Naive thymus-derived CD4-positive, alpha-beta T cell (primary cell): ENCODE measurements around the gene SPSB4. TPM values are rescaled to one million over a fixed set of nuclear protein-coding genes. Genes with fewer than 3 reads are reported as not detected.

ENCODE experiments used
- ATAC-seq: fragments of 150-1000 bp; cut with Tn5 transposase; 2 replicates; pipeline ENCODE4 v1.10.0; 2021; ENCODE audit warnings: mild to moderate bottlenecking, moderate library complexity
- CTCF ChIA-PET: fragments of 350-600 bp; sonication (Branson Sonifier 250); formaldehyde crosslinking; loops from one replicate; lab custom pipeline; 2021; ENCODE audit warnings: antibody characterized with exemption; lab: Charles Lee
- POLR2A ChIA-PET: fragments of 350-600 bp; sonication (Branson Sonifier 250); formaldehyde crosslinking; loops from one replicate; lab custom pipeline; 2021; ENCODE audit warnings: antibody characterized with exemption, inconsistent platforms; lab: Charles Lee
- DNase-seq, 9 donors: peaks; one replicate each; pipeline versions ENCODE4 v3.0.0 to v3.0.0-alpha.2; 2020 to 2022; ENCODE audit warnings: mixed read lengths in 1 of 9
- H3K27ac ChIP-seq: one replicate; pipeline ENCODE4 v1.7.0; 2013; ENCODE audit warnings: mild to moderate bottlenecking, low read depth, low read length, moderate library complexity
- H3K27me3 ChIP-seq, 2 donors: one replicate each; pipeline ENCODE4 v1.7.0; 2013; ENCODE audit warnings: low read length in 2 of 2, mild to moderate bottlenecking in 2 of 2, moderate library complexity in 2 of 2; ENCODE audit not compliant: control insufficient read depth in 2 of 2, insufficient read depth in 2 of 2
- H3K36me3 ChIP-seq, 3 experiments: 1 replicate in 2 of 3; 2 replicates in 1 of 3; pipeline ENCODE4 v1.7.0; 2013; ENCODE audit warnings: low read length in 3 of 3, mild to moderate bottlenecking in 3 of 3, moderate library complexity in 1 of 3; ENCODE audit not compliant: insufficient read depth in 3 of 3, control insufficient read depth in 2 of 3
- H3K4me1 ChIP-seq, 2 donors: one replicate each; pipeline ENCODE4 v1.7.0; 2013; ENCODE audit warnings: low read length in 2 of 2, mild to moderate bottlenecking in 2 of 2, moderate library complexity in 1 of 2; ENCODE audit not compliant: control insufficient read depth in 2 of 2, insufficient read depth in 2 of 2
- H3K4me3 ChIP-seq: 2 replicates; pipeline ENCODE4 v1.7.0; 2013; ENCODE audit warnings: mild to moderate bottlenecking, low read length
- H3K9me3 ChIP-seq, 3 experiments: 1 replicate in 2 of 3; 2 replicates in 1 of 3; pipeline ENCODE4 v1.7.0; 2013; ENCODE audit warnings: low read length in 3 of 3; ENCODE audit not compliant: control insufficient read depth in 2 of 3
- H3K27ac Mint-ChIP-seq, 9 donors: one replicate each; pipeline ENCODE4 v1.8.0; 2020 to 2022; ENCODE audit warnings: mixed read lengths in 9 of 9, mild to moderate bottlenecking in 8 of 9, moderate library complexity in 5 of 9, inconsistent platforms in 2 of 9
- H3K27me3 Mint-ChIP-seq, 5 donors: one replicate each; pipeline ENCODE4 v1.8.0; 2021 to 2022; ENCODE audit warnings: mixed read lengths in 5 of 5, mild to moderate bottlenecking in 1 of 5
- H3K36me3 Mint-ChIP-seq, 5 donors: one replicate each; pipeline ENCODE4 v1.8.0; 2020 to 2022; ENCODE audit warnings: mixed read lengths in 5 of 5, mild to moderate bottlenecking in 3 of 5, inconsistent platforms in 1 of 5
- H3K4me1 Mint-ChIP-seq, 7 donors: one replicate each; pipeline ENCODE4 v1.8.0; 2020 to 2022; ENCODE audit warnings: mixed read lengths in 7 of 7, mild to moderate bottlenecking in 3 of 7, inconsistent platforms in 1 of 7
- H3K4me3 Mint-ChIP-seq, 10 donors: one replicate each; pipeline ENCODE4 v1.8.0; 2020 to 2022; ENCODE audit warnings: mild to moderate bottlenecking in 10 of 10, mixed read lengths in 10 of 10, moderate library complexity in 6 of 10, inconsistent platforms in 2 of 10
- H3K9me3 Mint-ChIP-seq, 11 donors: one replicate each; pipeline ENCODE4 v1.8.0; 2020 to 2022; ENCODE audit warnings: mixed read lengths in 11 of 11, mild to moderate bottlenecking in 4 of 11, inconsistent platforms in 1 of 11, moderate library complexity in 1 of 11
- intact Hi-C, 2 donors: fragments of 100-400 bp; cut with micrococcal nuclease; formaldehyde crosslinking; loops; one replicate each; pipeline ENCODE4 v1.15.1; 2023
- polyA plus RNA-seq, 2 donors: library from polyadenylated mRNA; unstranded; fragments of 300-500 nt; fragmentation: Illumina TruSeq; gene quantifications; one replicate each; pipeline ENCODE4 v1.2.3, GENCODE V29; 2021
- total RNA-seq, 6 experiments: library from RNA in 5 of 6; stranded (reverse) in 5 of 6; gene quantifications; 1 replicate in 5 of 6; 2 replicates in 1 of 6; pipeline ENCODE4 v1.2.3 and lab custom pipeline; 2021 to 2026

Gene SPSB4
- total and polyA plus RNA-seq, 7 experiments from 2014 or later: not detected

DNA sequence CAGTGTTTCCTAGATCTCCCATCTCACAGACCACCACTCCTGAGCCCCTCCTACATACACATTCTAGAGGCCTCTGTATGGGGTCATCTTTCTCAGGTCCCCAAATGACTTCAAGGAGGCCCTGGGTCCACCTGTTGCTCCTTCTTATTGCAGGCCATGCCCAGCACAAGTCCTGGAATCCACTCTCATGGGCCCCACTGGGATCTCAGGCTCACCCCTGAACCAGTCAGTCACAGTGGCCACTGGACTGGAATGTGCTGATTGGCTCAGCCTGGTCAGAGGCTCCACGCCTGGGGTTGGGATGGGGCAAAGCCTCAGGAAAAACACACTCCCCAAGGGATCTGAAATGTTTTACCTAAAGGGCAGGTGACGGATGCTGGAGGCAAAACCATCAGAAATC is 55.7 kb downstream of the SPSB4 start:
- Mint-ChIP-seq H3K36me3 (no peaks in the 10 kb centered on the region), H3K4me3 (no peak overlapping the region), H3K27ac (no peak overlapping the region), H3K9me3 (peaks cover 0 to 4% (median 0%) of the 10 kb centered on the region in 11 donors), H3K27me3 (peaks cover 0 to 6% (median 0%) of the 10 kb centered on the region in 5 donors), H3K4me1 (peaks cover 0 to 5% (median 0%) of the 10 kb centered on the region in 7 donors)
- ChIA-PET CTCF (interaction anchor here (2.5 kb wide), 1 partner anchor 8 kb away, joined by 7 read pairs; no protein-coding TSS in a partner anchor), POLR2A (no interaction called here)
- intact Hi-C loops: loop anchor here (1.0 to 5.0 kb wide), 4 partner anchors 86 to 209 kb away; no protein-coding TSS in a partner anchor
- ATAC-seq (no peak), DNase-seq (no peak)
- Histone ChIP-seq H3K4me1 (no peaks in the 10 kb centered on the region), H3K9me3 (no peaks in the 10 kb centered on the region), H3K27ac (no peak overlapping the region), H3K27me3 (no peaks in the 10 kb centered on the region), H3K4me3 (no peak overlapping the region), H3K36me3 (no peaks in the 10 kb centered on the region)

DNA sequence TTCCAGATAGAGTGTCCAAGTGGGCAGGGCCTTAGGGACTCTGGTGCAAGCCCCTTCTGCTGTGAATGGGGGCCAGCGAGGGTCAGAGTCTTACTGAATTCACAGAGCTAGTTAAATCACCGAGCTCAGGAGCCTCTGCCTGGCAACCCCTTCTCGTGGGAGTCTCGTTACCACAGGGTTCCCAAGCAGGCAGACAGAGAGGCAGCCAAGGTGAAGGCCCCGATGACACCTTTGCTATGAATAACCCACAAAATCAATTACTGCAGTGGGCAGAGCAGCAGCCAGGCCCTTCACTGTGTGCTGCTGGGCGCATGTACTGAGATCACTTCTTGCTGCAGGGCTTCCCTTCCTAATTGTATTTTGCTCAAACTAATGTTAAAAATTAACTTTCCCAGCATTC is 56.9 kb downstream of the SPSB4 start:
- no peaks in the 10 kb centered on the region for H3K27me3 ChIP-seq
- Mint-ChIP-seq H3K9me3 (peaks cover 0 to 4% (median 0%) of the 10 kb centered on the region in 11 donors), H3K36me3 (no peaks in the 10 kb centered on the region), H3K4me1 (peaks cover 0 to 5% (median 0%) of the 10 kb centered on the region in 7 donors), H3K4me3 (no peak overlapping the region), H3K27ac (no peak overlapping the region), H3K27me3 (peaks cover 0 to 10% (median 0%) of the 10 kb centered on the region in 5 donors)
- H3K36me3 ChIP-seq: no peaks in the 10 kb centered on the region
- no peaks in the 10 kb centered on the region for H3K4me1 ChIP-seq
- no peak overlapping the region for H3K4me3 ChIP-seq
- intact Hi-C loops: loop anchor here in 1 of 2 donors (5.0 kb wide), 1 partner anchor 149 kb away; no protein-coding TSS in a partner anchor
- no peak for ATAC-seq
- DNase-seq: no peak
- ChIA-PET POLR2A (no interaction called here), CTCF (no interaction called here)
- no peaks in the 10 kb centered on the region for H3K9me3 ChIP-seq
- no peak overlapping the region for H3K27ac ChIP-seq

DNA sequence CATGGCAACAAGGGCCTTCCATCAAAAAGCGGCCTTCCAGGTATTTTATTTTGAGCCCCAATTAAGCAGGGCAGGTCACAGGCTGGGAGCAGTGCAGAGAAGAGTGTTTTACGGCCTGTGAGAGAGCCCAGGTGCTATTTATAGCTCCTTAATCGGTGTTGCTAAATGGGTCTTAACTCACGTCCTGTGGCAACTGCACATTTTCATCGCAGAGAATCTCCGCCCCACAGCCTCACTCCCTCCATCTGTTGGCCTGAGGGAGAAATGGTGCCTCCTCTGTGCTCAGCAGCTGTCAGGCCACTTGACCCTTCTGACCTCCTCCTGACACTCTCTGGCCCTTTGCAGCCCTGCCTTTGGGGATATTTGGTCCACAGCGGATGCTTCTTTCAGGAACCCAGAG is 58.6 kb downstream of the SPSB4 start:
- POLR2A ChIA-PET: no interaction called here
- intact Hi-C loops: loop anchor here in 1 of 2 donors (5.0 kb wide), 1 partner anchor 148 kb away; no protein-coding TSS in a partner anchor
- Histone ChIP-seq H3K27ac (no peak overlapping the region), H3K4me3 (no peak overlapping the region), H3K4me1 (no peaks in the 10 kb centered on the region), H3K36me3 (no peaks in the 10 kb centered on the region), H3K27me3 (no peaks in the 10 kb centered on the region), H3K9me3 (no peaks in the 10 kb centered on the region)
- H3K9me3 Mint-ChIP-seq: peaks cover 0 to 4% (median 0%) of the 10 kb centered on the region in 11 donors
- no peak for DNase-seq
- CTCF ChIA-PET: interaction anchor here (0.7 kb wide), 1 partner anchor 9 kb away, joined by 3 read pairs; no protein-coding TSS in a partner anchor
- H3K27me3 Mint-ChIP-seq: peaks cover 0 to 15% (median 0%) of the 10 kb centered on the region in 5 donors
- no peaks in the 10 kb centered on the region for H3K36me3 Mint-ChIP-seq
- H3K4me3 Mint-ChIP-seq: no peak overlapping the region
- no peak overlapping the region for H3K27ac Mint-ChIP-seq
- ATAC-seq: no peak
- H3K4me1 Mint-ChIP-seq: peaks cover 0 to 5% (median 0%) of the 10 kb centered on the region in 7 donors

DNA sequence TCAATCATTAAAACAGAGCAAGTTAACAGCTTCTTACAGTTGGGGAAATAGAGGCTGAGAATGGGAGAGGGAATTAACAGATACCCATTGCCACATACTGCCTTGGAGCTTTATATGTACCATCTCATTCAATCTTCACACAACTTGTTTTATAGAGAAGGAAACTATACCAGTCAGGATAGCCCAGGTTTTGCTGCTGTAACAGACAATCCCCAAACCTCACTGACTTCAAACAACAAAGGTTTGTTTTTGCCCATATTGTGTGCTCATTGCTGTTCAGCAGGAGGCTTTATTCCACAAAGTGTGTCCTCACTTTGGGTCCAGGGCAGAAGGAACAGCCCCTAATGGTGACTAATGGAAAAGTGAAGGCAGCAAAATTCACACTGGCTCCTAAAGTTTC is 59.2 kb downstream of the SPSB4 start:
- no peak overlapping the region for H3K27ac Mint-ChIP-seq
- intact Hi-C loops: no loop called here
- Histone ChIP-seq H3K27me3 (no peaks in the 10 kb centered on the region), H3K4me3 (no peak overlapping the region), H3K9me3 (no peaks in the 10 kb centered on the region), H3K36me3 (no peaks in the 10 kb centered on the region), H3K27ac (no peak overlapping the region), H3K4me1 (no peaks in the 10 kb centered on the region)
- H3K27me3 Mint-ChIP-seq: peaks cover 0 to 15% (median 0%) of the 10 kb centered on the region in 5 donors
- H3K4me3 Mint-ChIP-seq: no peak overlapping the region
- no peak for DNase-seq
- no peak for ATAC-seq
- peaks cover 0 to 4% (median 0%) of the 10 kb centered on the region in 11 donors for H3K9me3 Mint-ChIP-seq
- H3K4me1 Mint-ChIP-seq: peaks cover 0 to 5% (median 0%) of the 10 kb centered on the region in 7 donors
- H3K36me3 Mint-ChIP-seq: no peaks in the 10 kb centered on the region
- ChIA-PET POLR2A (no interaction called here), CTCF (interaction anchor here (0.7 kb wide), 1 partner anchor 8 kb away, joined by 3 read pairs; no protein-coding TSS in a partner anchor)

DNA sequence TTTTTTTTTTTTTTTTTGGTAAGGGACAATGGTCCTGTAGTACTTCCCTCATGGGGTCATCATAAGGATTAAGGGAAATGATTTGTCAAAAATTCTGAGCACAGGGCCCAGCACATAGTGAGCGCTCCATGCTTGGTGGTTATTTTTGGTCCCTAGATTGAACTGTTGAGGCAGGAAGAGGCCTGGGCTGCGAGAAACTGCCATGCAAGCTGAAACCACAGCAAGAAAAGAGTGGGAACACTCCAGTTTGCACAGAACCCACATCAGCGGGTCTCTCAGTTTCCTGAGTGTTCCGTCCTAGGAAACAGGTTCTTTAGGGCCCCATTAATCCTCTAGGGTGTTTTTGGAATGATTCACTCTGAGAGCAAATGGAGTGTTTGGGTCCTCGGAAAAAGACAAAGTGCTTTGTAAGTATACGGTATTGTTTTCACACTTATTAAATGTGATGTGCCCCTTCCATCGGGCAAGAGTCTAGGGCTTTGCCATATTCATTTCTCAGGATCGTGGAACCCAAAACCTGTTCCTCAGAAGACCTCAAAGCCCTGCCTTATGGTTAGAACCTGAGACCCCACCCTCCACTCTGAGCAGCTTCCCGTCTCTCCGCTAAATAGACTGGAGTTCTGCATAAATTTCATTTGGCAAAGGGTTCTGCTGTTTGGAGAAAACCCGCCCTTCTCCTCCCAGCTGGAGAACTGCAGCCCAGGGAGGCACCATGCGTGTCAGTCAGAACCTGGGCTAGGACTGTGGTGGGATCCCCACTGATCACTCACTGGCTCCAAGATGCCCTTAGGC is 60.4 kb downstream of the SPSB4 start:
- Mint-ChIP-seq H3K4me1 (peaks cover 0 to 5% (median 0%) of the 10 kb centered on the region in 7 donors), H3K27ac (no peak overlapping the region), H3K9me3 (peaks cover 0 to 4% (median 0%) of the 10 kb centered on the region in 11 donors), H3K27me3 (peaks cover 0 to 15% (median 0%) of the 10 kb centered on the region in 5 donors), H3K4me3 (no peak overlapping the region), H3K36me3 (no peaks in the 10 kb centered on the region)
- no peaks in the 10 kb centered on the region for H3K36me3 ChIP-seq
- no peaks in the 10 kb centered on the region for H3K27me3 ChIP-seq
- no peak for ATAC-seq
- H3K27ac ChIP-seq: no peak overlapping the region
- DNase-seq: no peak
- ChIA-PET POLR2A (no interaction called here), CTCF (no interaction called here)
- no peak overlapping the region for H3K4me3 ChIP-seq
- intact Hi-C loops: no loop called here
- H3K9me3 ChIP-seq: no peaks in the 10 kb centered on the region
- H3K4me1 ChIP-seq: no peaks in the 10 kb centered on the region

DNA sequence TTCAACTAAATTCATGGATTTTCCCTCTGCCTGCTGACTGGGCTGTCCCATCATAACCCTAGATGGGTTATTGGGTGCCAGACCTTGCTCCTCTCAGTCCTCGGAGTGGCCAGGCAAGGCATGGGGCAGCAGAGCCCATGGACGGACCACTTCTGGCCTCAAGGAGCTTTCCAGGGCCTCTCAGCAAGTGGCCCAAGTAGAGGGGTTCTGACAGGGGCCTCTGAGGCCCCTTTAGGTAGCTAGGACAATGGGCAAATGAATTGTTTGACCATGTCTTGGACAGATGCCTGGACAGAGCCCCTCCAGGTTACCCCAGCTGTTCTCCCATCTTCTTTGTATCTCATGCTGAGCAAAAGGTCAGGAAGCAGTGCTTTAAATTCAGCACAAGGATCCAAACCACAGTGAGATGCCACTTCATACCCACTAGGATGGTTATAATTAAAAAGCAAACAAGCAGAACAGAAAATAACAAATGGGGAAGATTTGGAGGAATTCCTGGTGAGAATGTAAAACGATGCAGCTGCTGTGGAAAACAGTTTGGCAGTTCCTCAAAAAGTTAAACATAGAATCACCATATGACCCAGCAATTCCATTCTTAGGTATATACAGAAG is 61.6 kb downstream of the SPSB4 start:
- ATAC-seq (no peak), DNase-seq (no peak)
- H3K9me3 ChIP-seq: no peaks in the 10 kb centered on the region
- intact Hi-C loops: no loop called here
- ChIA-PET POLR2A (no interaction called here), CTCF (no interaction called here)
- no peak overlapping the region for H3K27ac ChIP-seq
- no peak overlapping the region for H3K4me3 ChIP-seq
- Mint-ChIP-seq H3K9me3 (peaks cover 0 to 4% (median 0%) of the 10 kb centered on the region in 11 donors), H3K36me3 (no peaks in the 10 kb centered on the region), H3K27me3 (peaks cover 0 to 15% (median 0%) of the 10 kb centered on the region in 5 donors), H3K4me3 (no peak overlapping the region), H3K27ac (no peak overlapping the region), H3K4me1 (peaks cover 0 to 5% (median 0%) of the 10 kb centered on the region in 7 donors)
- H3K27me3 ChIP-seq: no peaks in the 10 kb centered on the region
- no peaks in the 10 kb centered on the region for H3K4me1 ChIP-seq
- no peaks in the 10 kb centered on the region for H3K36me3 ChIP-seq
